HT-29 (cell line): ENCODE measurements around the gene MYO7A. TPM values are rescaled to one million over a fixed set of nuclear protein-coding genes. Genes with fewer than 3 reads are reported as not detected.

Experiments
- total RNA-seq: library from RNA; depleted of rRNA; stranded (reverse); fragments of >200 nt; shearing (Covaris generic); gene quantifications from 2 replicates; pipeline ENCODE4 v1.2.3, GENCODE V29; 2014; rRNA removed

The MYO7A gene
- total RNA-seq, 1 experiment from 2014 or later, result 2.3 TPM

Other genes starting within 250 kb of the MYO7A start
- 0.61 and 1.4 TPM in 2 replicates for gene B3GNT6, start 93.8 kb upstream of the MYO7A start, total RNA-seq
- 30.5 and 30.9 TPM in 2 replicates for gene CAPN5, start 61.3 kb upstream of the MYO7A start, total RNA-seq
- 2.8 TPM in 1 of 2 replicates, not detected in the other for gene OMP, start 25.4 kb upstream of the MYO7A start, total RNA-seq
- not detected in 2 replicates for gene GDPD4, start 173.4 kb downstream of the MYO7A start, total RNA-seq